Activated naive CD4-positive, alpha-beta T cell treated with anti-CD3 and anti-CD28 coated beads, Interleukin-2, amount 10 ng/mL, durations not matched to agents 7 days and 5 days (primary cell): ENCODE results near the gene DNAJC13.

Experiments
- CTCF ChIA-PET: fragments of 350-600 bp; sonication (Branson Sonifier 250); formaldehyde crosslinking; loops from one replicate; lab custom pipeline; 2021; ENCODE audit warnings: antibody characterized with exemption; lab: Charles Lee
- DNase-seq: peaks from one replicate; pipeline ENCODE4 v3.0.0-alpha.2; 2020
- H3K27ac Mint-ChIP-seq: one replicate; pipeline ENCODE4 v1.8.0; 2021; ENCODE audit warnings: mild to moderate bottlenecking, moderate library complexity, mixed read lengths
- H3K27me3 Mint-ChIP-seq: one replicate; pipeline ENCODE4 v1.8.0; 2021; ENCODE audit warnings: mild to moderate bottlenecking, mixed read lengths
- H3K36me3 Mint-ChIP-seq: one replicate; pipeline ENCODE4 v1.8.0; 2021; ENCODE audit warnings: mixed read lengths
- H3K4me1 Mint-ChIP-seq: one replicate; pipeline ENCODE4 v1.8.0; 2021; ENCODE audit warnings: mixed read lengths
- H3K4me3 Mint-ChIP-seq: one replicate; pipeline ENCODE4 v1.8.0; 2021; ENCODE audit warnings: mild to moderate bottlenecking, moderate library complexity, mixed read lengths
- H3K9me3 Mint-ChIP-seq: one replicate; pipeline ENCODE4 v1.8.0; 2021; ENCODE audit warnings: mixed read lengths

Gene DNAJC13

DNA sequence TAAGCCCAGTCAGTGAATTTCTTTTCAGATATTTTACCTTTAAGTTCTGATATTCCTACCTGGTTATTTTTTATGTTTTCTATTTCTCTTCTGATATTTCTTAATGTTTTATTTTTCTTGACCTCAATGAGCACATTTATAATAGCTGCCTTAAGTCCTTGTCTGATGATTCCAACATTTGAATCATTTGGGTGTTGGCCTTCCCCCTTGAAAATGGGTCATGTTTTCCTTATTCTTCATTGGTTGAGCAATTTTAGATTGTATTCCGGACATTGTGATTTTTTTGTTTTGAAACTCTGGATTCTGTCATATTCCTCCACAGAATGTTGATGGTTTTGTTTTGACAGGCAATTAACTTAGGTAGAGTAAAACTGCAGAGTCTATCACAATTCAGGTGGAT is 170.1 kb downstream of the DNAJC13 start:
- H3K36me3 Mint-ChIP-seq: peaks cover 1% of the 10 kb centered on the region
- no peak overlapping the region for H3K27ac Mint-ChIP-seq
- no peak for DNase-seq
- no peaks in the 10 kb centered on the region for H3K4me1 Mint-ChIP-seq
- no peaks in the 10 kb centered on the region for H3K27me3 Mint-ChIP-seq
- CTCF ChIA-PET: no interaction called here
- H3K9me3 Mint-ChIP-seq: no peaks in the 10 kb centered on the region
- H3K4me3 Mint-ChIP-seq: no peak overlapping the region
